Measurements from ENCODE around the gene HIBADH. TPM values are rescaled to one million over a fixed set of nuclear protein-coding genes. Genes with fewer than 3 reads are reported as not detected.

HIBADH gene
- total and polyA plus RNA-seq, 12 donors = 24.7 to 94.0 (median 77.7) TPM

- 75 to 80% methylated on average over 3 of the region's 3 CpGs for WGBS, 2 donors
- ATAC-seq (peak in 2 of 8 donors; percentile 34 to 59), DNase-seq (no peak)
- intact Hi-C loops (cut with DNase I) = no loop called here
- Histone ChIP-seq H3K27ac (peak overlapping the region in 1 of 10 donors; percentile 29), H3K36me3 (no peaks in the 10 kb centered on the region), H3K27me3 (no peaks in the 10 kb centered on the region), H3K4me3 (no peak overlapping the region), H3K4me1 (peaks cover 0 to 30% (median 0%) of the 10 kb centered on the region in 9 donors), H3K9me3 (no peaks in the 10 kb centered on the region)
- TF ChIP-seq, protein P1, sequence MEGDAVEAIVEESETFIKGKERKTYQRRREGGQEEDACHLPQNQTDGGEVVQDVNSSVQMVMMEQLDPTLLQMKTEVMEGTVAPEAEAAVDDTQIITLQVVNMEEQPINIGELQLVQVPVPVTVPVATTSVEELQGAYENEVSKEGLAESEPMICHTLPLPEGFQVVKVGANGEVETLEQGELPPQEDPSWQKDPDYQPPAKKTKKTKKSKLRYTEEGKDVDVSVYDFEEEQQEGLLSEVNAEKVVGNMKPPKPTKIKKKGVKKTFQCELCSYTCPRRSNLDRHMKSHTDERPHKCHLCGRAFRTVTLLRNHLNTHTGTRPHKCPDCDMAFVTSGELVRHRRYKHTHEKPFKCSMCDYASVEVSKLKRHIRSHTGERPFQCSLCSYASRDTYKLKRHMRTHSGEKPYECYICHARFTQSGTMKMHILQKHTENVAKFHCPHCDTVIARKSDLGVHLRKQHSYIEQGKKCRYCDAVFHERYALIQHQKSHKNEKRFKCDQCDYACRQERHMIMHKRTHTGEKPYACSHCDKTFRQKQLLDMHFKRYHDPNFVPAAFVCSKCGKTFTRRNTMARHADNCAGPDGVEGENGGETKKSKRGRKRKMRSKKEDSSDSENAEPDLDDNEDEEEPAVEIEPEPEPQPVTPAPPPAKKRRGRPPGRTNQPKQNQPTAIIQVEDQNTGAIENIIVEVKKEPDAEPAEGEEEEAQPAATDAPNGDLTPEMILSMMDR (IDR thresholded peaks at IDR 0.05) = no peak
These were observed 31.1 kb upstream of the HIBADH start for GRCh38 chr7:27693794-27694193.

GRCh38 chr7:27690649-27691048, 28.0 kb upstream of the HIBADH start:
- Histone ChIP-seq H3K4me3 (no peak overlapping the region), H3K9me3 (peaks cover 0 to 9% (median 0%) of the 10 kb centered on the region in 11 donors), H3K27ac (no peak overlapping the region), H3K36me3 (no peaks in the 10 kb centered on the region), H3K27me3 (no peaks in the 10 kb centered on the region), H3K4me1 (peaks cover 0 to 13% (median 0%) of the 10 kb centered on the region in 9 donors)
- DNase-seq (no peak), ATAC-seq (no peak)
- TF ChIP-seq, protein P1 (IDR thresholded peaks at IDR 0.05) = no peak
- intact Hi-C loops (cut with DNase I) = no loop called here

GRCh38 chr7:27689591-27690164, 27.0 kb upstream of the HIBADH start:
- ATAC-seq = peak in 4 of 8 donors; percentile 17 to 51 (median 44)
- 92 to 97% methylated on average over 1 of the region's 1 CpG for WGBS, 2 donors
- TF ChIP-seq, protein P1 (IDR thresholded peaks at IDR 0.05) = peak in 7 of 9 donors; percentile 9 to 52 (median 43)
- no peak overlapping the region for H3K27ac ChIP-seq
- no peak overlapping the region for H3K4me3 ChIP-seq
- DNase-seq = no peak
- H3K9me3 ChIP-seq = peaks cover 0 to 9% (median 0%) of the 10 kb centered on the region in 11 donors
- H3K27me3 ChIP-seq = no peaks in the 10 kb centered on the region
- H3K36me3 ChIP-seq = no peaks in the 10 kb centered on the region
- peaks cover 0 to 13% (median 0%) of the 10 kb centered on the region in 9 donors for H3K4me1 ChIP-seq
- intact Hi-C loops (cut with DNase I) = no loop called here

DNA sequence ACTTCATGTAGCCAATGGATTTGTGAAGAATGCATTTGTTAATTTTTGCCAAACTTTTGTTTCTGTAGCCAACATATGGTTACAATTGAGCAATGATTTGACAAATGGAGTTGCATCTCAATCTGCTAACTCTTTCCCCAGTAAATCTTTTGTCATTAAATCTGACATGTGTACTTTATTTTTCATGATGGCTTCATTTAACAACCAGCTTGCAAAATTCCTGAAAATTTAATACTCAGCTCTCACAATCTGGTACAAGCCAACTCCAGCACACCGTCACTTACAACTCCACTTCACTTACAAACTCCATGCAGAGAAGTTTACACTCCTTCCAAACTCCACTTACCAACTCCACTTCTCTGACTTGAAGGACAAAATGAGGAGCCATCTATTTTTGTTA, 26.5 kb upstream of the HIBADH start:
- H3K27me3 ChIP-seq = no peaks in the 10 kb centered on the region
- 96 to 100% methylated on average over 1 of the region's 1 CpG for WGBS, 2 donors
- no peaks in the 10 kb centered on the region for H3K36me3 ChIP-seq
- TF ChIP-seq, protein P1 (IDR thresholded peaks at IDR 0.05) = no peak
- ATAC-seq = no peak
- DNase-seq = no peak
- peaks cover 0 to 9% (median 0%) of the 10 kb centered on the region in 11 donors for H3K9me3 ChIP-seq
- intact Hi-C loops (cut with DNase I) = no loop called here
- H3K4me3 ChIP-seq = no peak overlapping the region
- H3K4me1 ChIP-seq = peaks cover 0 to 11% (median 0%) of the 10 kb centered on the region in 9 donors
- no peak overlapping the region for H3K27ac ChIP-seq

Data from heart right ventricle (tissue), 16 donors.